Stimulated activated CD4-positive, alpha-beta T cell treated with anti-CD3 and anti-CD28 coated beads, TNF-alpha, amount 100 ng/mL, for 24 hours (primary cell): ENCODE results near the gene PROM2.
"Not testable (repeated sequence)": the region's sequence is repeated elsewhere in the genome, so short reads cannot be mapped to it uniquely, and the experiment has no call there.

Source experiments
- DNase-seq, 3 experiments: peaks; one replicate each; pipeline ENCODE4 v3.0.0-alpha.2; 2020; ENCODE audit warnings: low read depth in 3 of 3

The PROM2 gene

GRCh38 chr2:95274291-95275150 lies at the start of gene PROM2:
Gene PROM2 (plus strand): TSS chr2:95274449. CDS start chr2:95274586, 137 bp downstream.
- no peak for DNase-seq

- DNase-seq, result no peak
Measured at GRCh38 chr2:95225658-95226057, 48.6 kb upstream of the PROM2 start.

GRCh38 chr2:95231723-95232122 lies 42.5 kb upstream of the PROM2 start:
- peak in 1 of 3 experiments; percentile 38 for DNase-seq

GRCh38 chr2:95232232-95232631 lies 42.0 kb upstream of the PROM2 start:
- DNase-seq, result no peak

GRCh38 chr2:95234286-95234785 lies 39.9 kb upstream of the PROM2 start:
- DNase-seq, result no peak

- DNase-seq, result no peak
Measured at GRCh38 chr2:95234816-95235215, 39.4 kb upstream of the PROM2 start.

- no peak for DNase-seq
Measured at GRCh38 chr2:95238131-95238530, 36.1 kb upstream of the PROM2 start.

GRCh38 chr2:95240091-95240490 lies 34.2 kb upstream of the PROM2 start:
- DNase-seq, result no peak

- no peak for DNase-seq
Measured at GRCh38 chr2:95240556-95240955, 33.7 kb upstream of the PROM2 start.

- DNase-seq, result not testable (repeated sequence)
Measured at GRCh38 chr2:95242084-95242483, 32.2 kb upstream of the PROM2 start.

GRCh38 chr2:95258271-95258670 lies 16.0 kb upstream of the PROM2 start:
- no peak for DNase-seq

- no peak for DNase-seq
Measured at GRCh38 chr2:95260028-95261023, 13.9 kb upstream of the PROM2 start.

GRCh38 chr2:95261602-95262001 lies 12.6 kb upstream of the PROM2 start:
- DNase-seq, result no peak

- DNase-seq, result no peak
Measured at GRCh38 chr2:95262896-95263542, 11.2 kb upstream of the PROM2 start.

GRCh38 chr2:95264624-95265023 lies 9.6 kb upstream of the PROM2 start:
- DNase-seq, result no peak

- DNase-seq, result no peak
Measured at GRCh38 chr2:95265182-95265581, 9.1 kb upstream of the PROM2 start.

- DNase-seq, result no peak
Measured at GRCh38 chr2:95266781-95267430, 7.3 kb upstream of the PROM2 start.

GRCh38 chr2:95267458-95268210 lies 6.6 kb upstream of the PROM2 start:
- no peak for DNase-seq

- DNase-seq, result no peak
Measured at GRCh38 chr2:95268211-95269035, 5.8 kb upstream of the PROM2 start.
